HT1080 (cell line): ENCODE measurements around the gene TNFSF10. TPM values are rescaled to one million over a fixed set of nuclear protein-coding genes. Genes with fewer than 3 reads are reported as not detected.
A peak's percentile ranks its signal among the peaks of the same experiment; 100 is the strongest.
"Not testable (repeated sequence)": the region's sequence is repeated elsewhere in the genome, so short reads cannot be mapped to it uniquely, and the experiment has no call there.

Experiments used
- DNase-seq: peaks from one replicate; pipeline ENCODE4 v3.0.0-alpha.2; 2015; ENCODE audit warnings: low read depth
- polyA plus RNA-seq, 2 experiments: library from polyadenylated mRNA; depleted of rRNA; stranded (reverse); fragments of >200 nt; gene quantifications; 2 replicates each; pipeline ENCODE4 v1.2.3, GENCODE V29; 2015
- total RNA-seq: library from RNA; depleted of rRNA; stranded (reverse); fragments of >200 nt; shearing (Covaris generic); gene quantifications from 2 replicates; pipeline ENCODE4 v1.2.3, GENCODE V29; 2014; rRNA removed

Gene TNFSF10
- total RNA-seq, result not detected in 2 replicates
- 0.09 and 0.15 TPM in 2 replicates for polyA plus RNA-seq (2015; cell fraction: cytosol; rRNA removed)
- 0.07 and 0.08 TPM in 2 replicates for polyA plus RNA-seq (2015; cell fraction: nucleus; rRNA removed)

- peak; percentile 20 for DNase-seq
Observed at GRCh38 chr3:172522871-172523818, at the start of gene TNFSF10. TSS of gene TNFSF10 (minus strand) at chr3:172523430. CDS start at chr3:172523384, 46 bp downstream.

GRCh38 chr3:172569128-172570008, 46.1 kb upstream of the TNFSF10 start:
- DNase-seq, result no peak

GRCh38 chr3:172568701-172569100, 45.5 kb upstream of the TNFSF10 start:
- no peak for DNase-seq

- not testable (repeated sequence) for DNase-seq
Observed at GRCh38 chr3:172566785-172567184, 43.6 kb upstream of the TNFSF10 start.

- DNase-seq, result no peak
Observed at GRCh38 chr3:172564499-172564898, 41.3 kb upstream of the TNFSF10 start.

GRCh38 chr3:172562871-172563865, 39.9 kb upstream of the TNFSF10 start:
- DNase-seq, result peak; percentile 83

- DNase-seq, result no peak
Observed at GRCh38 chr3:172561897-172562640, 38.8 kb upstream of the TNFSF10 start.

GRCh38 chr3:172560586-172560985, 37.4 kb upstream of the TNFSF10 start:
- no peak for DNase-seq

GRCh38 chr3:172560026-172560425, 36.8 kb upstream of the TNFSF10 start:
- DNase-seq, result no peak

GRCh38 chr3:172559020-172559419, 35.8 kb upstream of the TNFSF10 start:
- no peak for DNase-seq

GRCh38 chr3:172557515-172558220, 34.4 kb upstream of the TNFSF10 start:
- no peak for DNase-seq

- DNase-seq, result no peak
Observed at GRCh38 chr3:172553526-172554252, 30.5 kb upstream of the TNFSF10 start.

GRCh38 chr3:172552607-172553006, 29.4 kb upstream of the TNFSF10 start:
- DNase-seq, result no peak

GRCh38 chr3:172551874-172552273, 28.6 kb upstream of the TNFSF10 start:
- DNase-seq, result no peak

- peak; percentile 92 for DNase-seq
Observed at GRCh38 chr3:172550347-172550943, 27.2 kb upstream of the TNFSF10 start.

- DNase-seq, result no peak
Observed at GRCh38 chr3:172549144-172549543, 25.9 kb upstream of the TNFSF10 start.

GRCh38 chr3:172546628-172547214, 23.5 kb upstream of the TNFSF10 start:
- no peak for DNase-seq

- no peak for DNase-seq
Observed at GRCh38 chr3:172546105-172546504, 22.9 kb upstream of the TNFSF10 start.
